ENCODE data around the gene PTRH1. TPM values are rescaled to one million over a fixed set of nuclear protein-coding genes. Genes with fewer than 3 reads are reported as not detected.

PTRH1 gene
- total and polyA plus RNA-seq, 4 donors, result 8.6 to 41.7 (median 24.7) TPM

GRCh38 chr9:127753622-127754021 lies 38.2 kb upstream of the PTRH1 start:
- H3K27me3 ChIP-seq (ENCODE audit: control insufficient read depth in 3 of 3, insufficient read depth in 3 of 3, low read length in 2 of 3), result peaks cover 0 to 16% (median 8%) of the 10 kb centered on the region in 3 donors
- H3K4me3 ChIP-seq, result no peak overlapping the region
- WGBS, 2 donors, result 61 to 79% methylated on average over 8 of the region's 8 CpGs
- H3K9ac ChIP-seq (ENCODE audit: insufficient read depth in 1 of 2, low read length in 2 of 2), result no peak overlapping the region
- peaks cover 0 to 9% (median 2%) of the 10 kb centered on the region in 5 donors for H3K4me1 ChIP-seq (ENCODE audit: control insufficient read depth in 5 of 5, insufficient read depth in 5 of 5, low read length in 5 of 5)
- peak overlapping the region in 1 of 2 donors; percentile 0 for H3K27ac ChIP-seq (ENCODE audit: low read depth in 1 of 2, low read length in 1 of 2)
- no peak for ATAC-seq (ENCODE audit: insufficient read depth, low FRiP score)
- no peak for TF ChIP-seq CTCF (IDR thresholded peaks at IDR 0.05; ENCODE audit: control extremely low read depth, extremely low read depth)
- peaks cover 0 to 3% (median 0%) of the 10 kb centered on the region in 4 donors for H3K9me3 ChIP-seq (ENCODE audit: control insufficient read depth in 4 of 4, insufficient read depth in 3 of 4, low read length in 3 of 4)
- no peak for DNase-seq
- H3K36me3 ChIP-seq (ENCODE audit: control insufficient read depth in 4 of 4, insufficient read depth in 4 of 4, low read length in 4 of 4), result peaks cover 0 to 28% (median 0%) of the 10 kb centered on the region in 4 donors

- H3K4me3 ChIP-seq, result no peak overlapping the region
- no peak overlapping the region for H3K27ac ChIP-seq (ENCODE audit: low read depth in 1 of 2, low read length in 1 of 2)
- H3K27me3 ChIP-seq (ENCODE audit: control insufficient read depth in 3 of 3, insufficient read depth in 3 of 3, low read length in 2 of 3), result peaks cover 0 to 16% (median 8%) of the 10 kb centered on the region in 3 donors
- DNase-seq (no peak), ATAC-seq (ENCODE audit: insufficient read depth, low FRiP score) (no peak)
- TF ChIP-seq CTCF (IDR thresholded peaks at IDR 0.05; ENCODE audit: control extremely low read depth, extremely low read depth), result no peak
- no peak overlapping the region for H3K9ac ChIP-seq (ENCODE audit: insufficient read depth in 1 of 2, low read length in 2 of 2)
- peaks cover 0 to 9% (median 2%) of the 10 kb centered on the region in 5 donors for H3K4me1 ChIP-seq (ENCODE audit: control insufficient read depth in 5 of 5, insufficient read depth in 5 of 5, low read length in 5 of 5)
- H3K9me3 ChIP-seq (ENCODE audit: control insufficient read depth in 4 of 4, insufficient read depth in 3 of 4, low read length in 3 of 4), result peaks cover 0 to 3% (median 0%) of the 10 kb centered on the region in 4 donors
- H3K36me3 ChIP-seq (ENCODE audit: control insufficient read depth in 4 of 4, insufficient read depth in 4 of 4, low read length in 4 of 4), result peaks cover 0 to 31% (median 0%) of the 10 kb centered on the region in 4 donors
- WGBS, 2 donors, result 83 to 86% methylated on average over 8 of the region's 8 CpGs
Observed at GRCh38 chr9:127753148-127753547, 37.7 kb upstream of the PTRH1 start.

- 53 to 83% methylated on average over 10 of the region's 10 CpGs for WGBS, 2 donors
- TF ChIP-seq CTCF (IDR thresholded peaks at IDR 0.05; ENCODE audit: control extremely low read depth, extremely low read depth), result no peak
- Histone ChIP-seq H3K9ac (ENCODE audit: insufficient read depth in 1 of 2, low read length in 2 of 2) (no peak overlapping the region), H3K9me3 (ENCODE audit: control insufficient read depth in 4 of 4, insufficient read depth in 3 of 4, low read length in 3 of 4) (peaks cover 0 to 3% (median 0%) of the 10 kb centered on the region in 4 donors), H3K36me3 (ENCODE audit: control insufficient read depth in 4 of 4, insufficient read depth in 4 of 4, low read length in 4 of 4) (peaks cover 0 to 35% (median 0%) of the 10 kb centered on the region in 4 donors), H3K4me1 (ENCODE audit: control insufficient read depth in 5 of 5, insufficient read depth in 5 of 5, low read length in 5 of 5) (peaks cover 0 to 8% (median 2%) of the 10 kb centered on the region in 5 donors), H3K4me3 (no peak overlapping the region), H3K27me3 (ENCODE audit: control insufficient read depth in 3 of 3, insufficient read depth in 3 of 3, low read length in 2 of 3) (peaks cover 0 to 13% (median 8%) of the 10 kb centered on the region in 3 donors), H3K27ac (ENCODE audit: low read depth in 1 of 2, low read length in 1 of 2) (no peak overlapping the region)
- DNase-seq (peak; percentile 43 to 45 (median 43)), ATAC-seq (ENCODE audit: insufficient read depth, low FRiP score) (peak; percentile 50)
Observed at GRCh38 chr9:127751269-127752054, 36.0 kb upstream of the PTRH1 start.
